ES-I3 (cell line): ENCODE results near the gene ZFHX3.

Experiments
- H3K36me3 ChIP-seq: 2 replicates; pipeline ENCODE4 v1.6.1; 2013; ENCODE audit warnings: mild to moderate bottlenecking, low read length, control low read depth, moderate library complexity; ENCODE audit not compliant: insufficient read depth
- H3K4me1 ChIP-seq: 2 replicates; pipeline ENCODE4 v1.6.1; 2013; ENCODE audit warnings: mild to moderate bottlenecking, control low read depth, low read length; ENCODE audit not compliant: insufficient read depth
- H3K9ac ChIP-seq: 2 replicates; pipeline ENCODE4 v1.6.1; 2013; ENCODE audit warnings: low read depth, mild to moderate bottlenecking, low read length, moderate library complexity
- H3K9me3 ChIP-seq: 2 replicates; pipeline ENCODE4 v1.6.1; 2013; ENCODE audit warnings: mild to moderate bottlenecking, low read length, moderate library complexity; ENCODE audit not compliant: control insufficient read depth, insufficient read depth

The ZFHX3 gene

DNA sequence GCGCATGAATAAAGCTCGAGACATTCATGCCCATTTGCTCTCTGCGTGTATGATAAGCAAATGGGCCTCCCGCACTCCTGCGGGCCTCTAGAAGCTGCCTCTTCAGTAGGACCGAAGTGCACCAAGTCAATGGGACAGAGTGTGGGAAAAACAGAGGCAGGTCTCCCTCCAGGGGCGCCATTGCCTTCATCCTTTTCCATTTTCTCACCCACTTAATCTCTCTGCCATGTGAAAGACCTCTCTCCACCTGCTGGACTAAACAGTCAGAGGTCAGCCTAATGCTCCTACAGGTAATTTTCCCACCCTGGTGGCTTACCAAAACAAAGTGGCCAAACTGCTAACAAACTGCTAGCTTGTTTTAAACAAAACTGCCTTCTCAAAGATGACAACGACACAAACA, 210.9 kb downstream of the ZFHX3 start:
- no peak overlapping the region for H3K9ac ChIP-seq
- H3K4me1 ChIP-seq, result peaks cover 10% of the 10 kb centered on the region; the same call in 1 of the 2 replicates
- H3K9me3 ChIP-seq, result no peaks in the 10 kb centered on the region
- H3K36me3 ChIP-seq, result no peaks in the 10 kb centered on the region

GRCh38 chr16:72836181-72836580, 211.7 kb downstream of the ZFHX3 start:
- Histone ChIP-seq H3K9ac (no peak overlapping the region), H3K9me3 (no peaks in the 10 kb centered on the region), H3K36me3 (no peaks in the 10 kb centered on the region), H3K4me1 (peaks cover 10% of the 10 kb centered on the region; the same call in 1 of the 2 replicates)

GRCh38 chr16:72835086-72835485, 212.8 kb downstream of the ZFHX3 start:
- Histone ChIP-seq H3K4me1 (peaks cover 10% of the 10 kb centered on the region; the same call in 1 of the 2 replicates), H3K9me3 (no peaks in the 10 kb centered on the region)

DNA sequence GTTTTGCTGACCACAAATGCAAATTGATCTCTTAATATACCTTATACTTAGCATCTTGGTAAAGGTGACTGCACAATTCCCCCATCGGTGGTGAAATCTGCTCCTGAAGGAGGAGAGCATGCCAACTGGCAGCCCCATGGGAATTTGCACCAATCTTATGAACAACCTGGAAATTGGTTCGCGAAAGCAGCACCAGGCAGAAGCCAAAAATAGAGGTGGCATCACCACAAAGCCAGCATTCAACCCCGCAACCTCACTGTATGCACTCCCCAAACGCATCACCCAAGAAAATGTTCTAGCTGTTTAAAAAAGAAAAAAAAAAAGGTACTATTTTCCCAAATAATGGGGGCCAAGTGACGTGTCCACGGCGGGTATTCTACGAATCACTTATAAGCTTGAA, 213.4 kb downstream of the ZFHX3 start:
- Histone ChIP-seq H3K9me3 (no peaks in the 10 kb centered on the region), H3K9ac (no peak overlapping the region), H3K36me3 (no peaks in the 10 kb centered on the region), H3K4me1 (peaks cover 10% of the 10 kb centered on the region; the same call in 1 of the 2 replicates)

More at GRCh38 chr16:72835086-72835485, 212.8 kb downstream of the ZFHX3 start:
- no peak overlapping the region for H3K9ac ChIP-seq
- H3K36me3 ChIP-seq, result no peaks in the 10 kb centered on the region

DNA sequence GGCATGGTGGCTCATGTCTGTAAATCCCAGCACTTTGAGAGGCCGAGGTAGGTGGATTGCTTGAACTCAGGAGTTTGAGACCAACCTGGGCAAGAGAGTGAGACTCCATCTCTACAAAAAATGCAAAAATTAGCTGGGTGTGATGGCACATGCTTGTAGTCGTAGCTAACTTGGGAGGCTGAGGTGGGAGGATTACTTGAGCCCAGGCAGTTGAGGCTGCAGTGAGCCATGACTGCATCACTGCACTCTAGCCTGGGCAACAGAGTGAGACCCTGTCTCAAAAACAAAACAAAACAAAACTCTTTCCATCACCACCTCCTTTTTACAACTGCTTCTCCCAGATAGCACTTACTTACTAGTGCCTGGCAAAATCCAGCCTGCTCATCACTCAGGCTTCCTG, 214.0 kb downstream of the ZFHX3 start:
- H3K9ac ChIP-seq, result no peak overlapping the region

DNA sequence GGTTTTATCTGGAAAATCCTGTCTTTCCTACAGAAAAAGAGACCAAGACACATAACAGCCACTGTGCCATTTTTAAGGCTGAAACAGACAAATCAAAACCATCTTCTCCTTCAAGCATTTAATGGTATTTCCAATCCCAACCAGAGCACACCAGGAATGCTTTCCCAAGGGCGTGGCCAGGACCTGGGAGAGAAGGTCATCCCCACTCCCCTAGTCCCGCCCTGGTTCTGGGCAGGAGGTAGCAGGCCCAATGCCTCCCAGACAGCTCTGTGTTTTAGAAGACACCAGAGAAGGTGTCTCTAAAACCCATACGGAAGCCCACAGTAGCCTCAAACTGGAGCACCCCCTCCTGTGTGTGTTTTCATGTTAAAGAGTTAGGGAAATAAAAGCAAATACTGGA, 214.4 kb downstream of the ZFHX3 start:
- Histone ChIP-seq H3K36me3 (no peaks in the 10 kb centered on the region), H3K4me1 (peaks cover 5% of the 10 kb centered on the region; the same call in 1 of the 2 replicates), H3K9ac (no peak overlapping the region), H3K9me3 (no peaks in the 10 kb centered on the region)

More for the DNA sequence above, 214.0 kb downstream of the ZFHX3 start:
- Histone ChIP-seq H3K4me1 (peaks cover 10% of the 10 kb centered on the region; the same call in 1 of the 2 replicates), H3K36me3 (no peaks in the 10 kb centered on the region), H3K9me3 (no peaks in the 10 kb centered on the region)

DNA sequence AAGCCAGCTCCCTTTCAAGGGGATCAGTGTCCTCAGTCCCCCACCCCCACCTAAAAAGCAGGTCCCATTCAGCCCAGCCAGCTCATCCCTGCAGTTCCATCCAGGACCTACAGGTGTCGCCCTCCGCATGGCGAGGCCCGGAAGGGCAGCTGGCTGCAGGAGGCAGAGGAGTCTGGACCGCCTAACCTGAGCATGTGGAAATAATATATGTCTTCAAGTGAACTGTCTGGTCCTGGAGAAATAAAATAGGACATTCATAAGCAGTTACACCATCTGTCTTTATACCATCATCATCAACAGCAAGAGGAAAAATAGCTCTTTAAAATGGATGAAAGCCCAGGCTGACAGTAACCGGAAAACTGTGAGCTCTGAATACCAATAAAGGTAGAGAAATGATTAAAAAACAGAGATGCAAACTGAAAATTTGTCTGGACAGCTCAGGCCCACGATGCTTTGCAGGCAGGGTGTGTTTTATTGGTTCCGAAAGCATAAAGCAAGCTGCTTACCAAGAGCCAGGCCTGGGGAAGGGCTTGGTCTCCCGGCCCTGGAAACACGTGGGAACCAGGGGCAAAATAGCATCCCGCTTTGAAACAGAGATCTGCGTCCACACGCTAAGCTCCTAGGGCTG, 215.2 kb downstream of the ZFHX3 start:
- Histone ChIP-seq H3K9me3 (no peaks in the 10 kb centered on the region), H3K4me1 (peaks cover 4% of the 10 kb centered on the region; the same call in 1 of the 2 replicates), H3K36me3 (no peaks in the 10 kb centered on the region), H3K9ac (no peak overlapping the region)

- Histone ChIP-seq H3K4me1 (peaks cover 4% of the 10 kb centered on the region; the same call in 1 of the 2 replicates), H3K9me3 (no peaks in the 10 kb centered on the region), H3K9ac (no peak overlapping the region), H3K36me3 (no peaks in the 10 kb centered on the region)
Observed at GRCh38 chr16:72829846-72830775, 217.8 kb downstream of the ZFHX3 start.

GRCh38 chr16:72827866-72828265, 220.1 kb downstream of the ZFHX3 start:
- Histone ChIP-seq H3K9me3 (no peaks in the 10 kb centered on the region), H3K9ac (no peak overlapping the region), H3K36me3 (no peaks in the 10 kb centered on the region), H3K4me1 (no peaks in the 10 kb centered on the region)

DNA sequence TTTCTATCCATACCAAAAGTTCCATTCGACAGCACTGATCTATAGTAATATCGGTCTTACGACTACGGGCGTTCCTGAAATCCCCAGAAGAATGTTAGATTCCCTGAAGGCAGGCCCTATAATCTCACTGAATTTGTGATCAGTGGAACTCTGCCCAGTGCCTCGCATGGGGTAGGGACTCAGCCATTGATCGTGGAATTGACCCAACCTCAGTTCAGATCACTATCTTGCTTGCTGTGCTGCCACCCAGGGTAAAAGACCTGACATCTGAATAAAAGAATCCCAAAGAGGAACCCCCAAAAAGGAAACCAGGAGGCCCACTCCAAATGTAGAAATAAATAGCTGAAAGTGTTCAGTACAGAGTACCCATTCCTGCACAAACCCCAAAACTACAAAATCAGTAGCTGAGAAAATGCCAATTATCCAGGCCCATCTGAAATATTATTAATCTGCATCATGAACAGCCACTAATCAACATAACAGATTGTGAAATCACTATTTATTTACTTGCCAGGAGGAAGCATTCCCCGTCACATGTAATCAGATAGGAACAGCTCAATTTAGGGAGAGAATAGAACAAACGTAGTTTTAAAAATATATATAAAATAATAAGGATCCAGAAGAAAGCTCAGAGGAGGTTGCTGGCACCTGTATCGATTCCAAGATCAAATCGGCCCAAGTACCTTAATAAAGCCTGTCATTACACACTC, 221.9 kb downstream of the ZFHX3 start:
- Histone ChIP-seq H3K9me3 (no peaks in the 10 kb centered on the region), H3K4me1 (no peaks in the 10 kb centered on the region), H3K9ac (no peak overlapping the region), H3K36me3 (no peaks in the 10 kb centered on the region)

- no peaks in the 10 kb centered on the region for H3K9me3 ChIP-seq
- no peak overlapping the region for H3K9ac ChIP-seq
- H3K36me3 ChIP-seq, result no peaks in the 10 kb centered on the region
- no peaks in the 10 kb centered on the region for H3K4me1 ChIP-seq
Observed at GRCh38 chr16:72824761-72825160, 223.2 kb downstream of the ZFHX3 start.

DNA sequence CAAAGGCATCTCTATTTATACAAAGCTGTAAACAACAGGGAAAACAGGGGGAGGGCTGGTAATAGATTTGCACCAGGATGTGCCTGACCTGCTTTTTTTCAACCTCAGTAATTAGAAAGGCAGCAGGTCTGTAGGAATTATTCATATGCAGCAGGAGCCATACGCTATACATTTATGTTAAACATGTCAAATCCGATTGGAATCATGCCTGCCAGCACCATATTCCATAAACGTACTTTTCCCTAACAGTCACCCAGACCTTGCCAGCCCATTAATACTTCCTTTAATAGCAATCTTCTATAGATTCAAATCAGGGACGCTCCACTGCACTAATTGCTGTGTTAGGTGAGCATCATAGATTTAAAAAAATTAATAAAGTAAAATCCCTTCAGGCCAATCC, 223.9 kb downstream of the ZFHX3 start:
- H3K4me1 ChIP-seq, result no peaks in the 10 kb centered on the region
- H3K36me3 ChIP-seq, result no peaks in the 10 kb centered on the region
- no peak overlapping the region for H3K9ac ChIP-seq
- H3K9me3 ChIP-seq, result no peaks in the 10 kb centered on the region

GRCh38 chr16:72821185-72821950, 226.6 kb downstream of the ZFHX3 start:
- Histone ChIP-seq H3K4me1 (no peaks in the 10 kb centered on the region), H3K9me3 (no peaks in the 10 kb centered on the region), H3K36me3 (no peaks in the 10 kb centered on the region), H3K9ac (no peak overlapping the region)

DNA sequence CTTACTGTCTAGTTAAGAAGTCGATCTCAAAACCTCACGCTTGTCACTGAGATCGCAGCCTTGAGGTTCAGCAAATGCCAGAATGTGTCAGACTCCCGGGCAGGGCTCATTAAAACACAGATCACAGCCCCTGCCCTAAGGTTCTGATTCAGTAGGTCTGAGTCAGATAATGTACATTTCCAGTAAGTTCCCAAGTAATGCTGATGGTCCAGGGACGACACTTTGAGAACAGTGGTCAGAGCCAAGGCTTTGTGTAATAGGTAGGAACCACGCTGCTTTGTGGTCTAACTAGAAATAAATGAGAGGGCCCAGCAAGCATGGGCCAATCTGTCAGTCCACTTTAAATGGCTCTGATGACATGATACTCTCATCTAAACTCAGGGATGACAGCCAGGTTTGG, 228.6 kb downstream of the ZFHX3 start:
- H3K36me3 ChIP-seq, result no peaks in the 10 kb centered on the region
- H3K9ac ChIP-seq, result no peak overlapping the region
- H3K4me1 ChIP-seq, result no peaks in the 10 kb centered on the region
- no peaks in the 10 kb centered on the region for H3K9me3 ChIP-seq
